GM12801 (cell line): ENCODE data around the gene TENM4.

ENCODE experiments used
- CTCF ChIP-seq: IDR thresholded peaks from one replicate; pipeline ENCODE4 v1.5.1; 2011; ENCODE audit warnings: control low read depth; ENCODE audit not compliant: insufficient read length; ENCODE audit errors: extremely low read depth

TENM4 gene

GRCh38 chr11:78720281-78720989 is 720.4 kb downstream of the TENM4 start:
- TF ChIP-seq CTCF, result no peak

- TF ChIP-seq CTCF, result no peak
Measured at GRCh38 chr11:78717041-78717440, 723.8 kb downstream of the TENM4 start.

GRCh38 chr11:78715639-78716311 is 725.1 kb downstream of the TENM4 start:
- TF ChIP-seq CTCF, result no peak

- no peak for TF ChIP-seq CTCF
Measured at GRCh38 chr11:78714539-78714938, 726.3 kb downstream of the TENM4 start.

- TF ChIP-seq CTCF, result no peak
Measured at GRCh38 chr11:78711735-78712134, 729.1 kb downstream of the TENM4 start.

GRCh38 chr11:78710417-78710816 is 730.4 kb downstream of the TENM4 start:
- no peak for TF ChIP-seq CTCF

GRCh38 chr11:78708388-78708787 is 732.4 kb downstream of the TENM4 start:
- TF ChIP-seq CTCF, result no peak
